ENCODE data around the gene SEC14L6. TPM values are rescaled to one million over a fixed set of nuclear protein-coding genes. Genes with fewer than 3 reads are reported as not detected.

Gene SEC14L6
- polyA plus RNA-seq, 1 donor (not counting 4 experiments of a cell fraction or from before 2014, with no cell fraction given), result not detected

- no peaks in the 10 kb centered on the region for H3K27me3 ChIP-seq (ENCODE audit: control insufficient read depth, extremely low read depth, insufficient read depth, low read length)
- no peak overlapping the region for H3K27ac ChIP-seq (ENCODE audit: control insufficient read depth, insufficient read depth, low read length)
- H3K9ac ChIP-seq (ENCODE audit: control insufficient read depth, extremely low read depth, insufficient read depth, low read length), result no peak overlapping the region
- no peaks in the 10 kb centered on the region for H3K36me3 ChIP-seq (ENCODE audit: control insufficient read depth in 2 of 2, extremely low read depth in 1 of 2, insufficient read depth in 2 of 2, low read length in 2 of 2)
- H3K9me3 ChIP-seq (ENCODE audit: control insufficient read depth, low read depth, low read length), result no peaks in the 10 kb centered on the region
- H3K9me1 ChIP-seq (ENCODE audit: control insufficient read depth, extremely low read depth, insufficient read depth, low read length), result no peaks in the 10 kb centered on the region
- H2AFZ ChIP-seq (ENCODE audit: control insufficient read depth, low read length), result no peak overlapping the region
- no peak for FAIRE-seq
- DNase-seq (ENCODE audit: low read depth, low spot score), result no peak
- H3K4me1 ChIP-seq (ENCODE audit: control insufficient read depth, extremely low read depth, insufficient read depth, low read length), result no peaks in the 10 kb centered on the region
- no peak overlapping the region for H3K4me2 ChIP-seq (ENCODE audit: control insufficient read depth, extremely low read depth, insufficient read depth, low read depth, low read length)
- dilution Hi-C loops (cut with MboI; ENCODE audit: extremely low pct_ligation_motif_present, low sequenced_read_pairs), result no loop called here
- H3K79me2 ChIP-seq (ENCODE audit: control insufficient read depth, insufficient read depth, low read length), result no peaks in the 10 kb centered on the region
- no peak for TF ChIP-seq EZH2 (IDR thresholded peaks at IDR 0.05; ENCODE audit: low read length)
- no peak for TF ChIP-seq CTCF (optimal IDR thresholded peaks at IDR 0.05 in 1 of 3, IDR thresholded peaks at IDR 0.05 in 1 of 3, conservative IDR thresholded peaks at IDR 0.05 in 1 of 3; ENCODE audit: extremely low read depth in 1 of 3, insufficient read depth in 2 of 3, low read length in 3 of 3)
- no peak overlapping the region for H3K4me3 ChIP-seq (ENCODE audit: control insufficient read depth in 2 of 3, extremely low read depth in 1 of 3, insufficient read depth in 2 of 3, low read depth in 1 of 3, low read length in 3 of 3)
- no peaks in the 10 kb centered on the region for H4K20me1 ChIP-seq (ENCODE audit: control insufficient read depth, extremely low read depth, insufficient read depth, low read length)
Measured at GRCh38 chr22:30479981-30480380, 66.6 kb downstream of the SEC14L6 start.

GRCh38 chr22:30474683-30475424, 71.7 kb downstream of the SEC14L6 start:
- H3K9me1 ChIP-seq (ENCODE audit: control insufficient read depth, extremely low read depth, insufficient read depth, low read length), result no peaks in the 10 kb centered on the region
- FAIRE-seq (no peak), DNase-seq (ENCODE audit: low read depth, low spot score) (no peak)
- no peaks in the 10 kb centered on the region for H3K36me3 ChIP-seq (ENCODE audit: control insufficient read depth in 2 of 2, extremely low read depth in 1 of 2, insufficient read depth in 2 of 2, low read length in 2 of 2)
- no peak overlapping the region for H2AFZ ChIP-seq (ENCODE audit: control insufficient read depth, low read length)
- no peak overlapping the region for H3K4me3 ChIP-seq (ENCODE audit: control insufficient read depth in 2 of 3, extremely low read depth in 1 of 3, insufficient read depth in 2 of 3, low read depth in 1 of 3, low read length in 3 of 3)
- H3K79me2 ChIP-seq (ENCODE audit: control insufficient read depth, insufficient read depth, low read length), result no peaks in the 10 kb centered on the region
- H3K9me3 ChIP-seq (ENCODE audit: control insufficient read depth, low read depth, low read length), result no peaks in the 10 kb centered on the region
- H3K4me2 ChIP-seq (ENCODE audit: control insufficient read depth, extremely low read depth, insufficient read depth, low read depth, low read length), result no peak overlapping the region
- H3K27me3 ChIP-seq (ENCODE audit: control insufficient read depth, extremely low read depth, insufficient read depth, low read length), result peaks cover 10% of the 10 kb centered on the region
- TF ChIP-seq EZH2 (IDR thresholded peaks at IDR 0.05; ENCODE audit: low read length), result no peak
- no peak for TF ChIP-seq CTCF (optimal IDR thresholded peaks at IDR 0.05 in 1 of 3, IDR thresholded peaks at IDR 0.05 in 1 of 3, conservative IDR thresholded peaks at IDR 0.05 in 1 of 3; ENCODE audit: extremely low read depth in 1 of 3, insufficient read depth in 2 of 3, low read length in 3 of 3)
- peaks cover 7% of the 10 kb centered on the region for H3K4me1 ChIP-seq (ENCODE audit: control insufficient read depth, extremely low read depth, insufficient read depth, low read length)
- dilution Hi-C loops (cut with MboI; ENCODE audit: extremely low pct_ligation_motif_present, low sequenced_read_pairs), result no loop called here
- no peaks in the 10 kb centered on the region for H4K20me1 ChIP-seq (ENCODE audit: control insufficient read depth, extremely low read depth, insufficient read depth, low read length)
- H3K27ac ChIP-seq (ENCODE audit: control insufficient read depth, insufficient read depth, low read length), result no peak overlapping the region
- H3K9ac ChIP-seq (ENCODE audit: control insufficient read depth, extremely low read depth, insufficient read depth, low read length), result no peak overlapping the region
